Activated CD8-positive, alpha-beta memory T cell treated with anti-CD3 and anti-CD28 coated beads, Interleukin-2, amount 50 U/mL, for 1 hour (primary cell): ENCODE data around the gene DDX46.
"Not testable (repeated sequence)": the region's sequence is repeated elsewhere in the genome, so short reads cannot be mapped to it uniquely, and the experiment has no call there.

Experiments used
- DNase-seq: peaks from one replicate; pipeline ENCODE4 v3.0.0-alpha.2; 2020; ENCODE audit errors: extremely low read depth

The DDX46 gene

GRCh38 chr5:134784241-134784920 lies 25.8 kb downstream of the DDX46 start:
- no peak for DNase-seq

DNA sequence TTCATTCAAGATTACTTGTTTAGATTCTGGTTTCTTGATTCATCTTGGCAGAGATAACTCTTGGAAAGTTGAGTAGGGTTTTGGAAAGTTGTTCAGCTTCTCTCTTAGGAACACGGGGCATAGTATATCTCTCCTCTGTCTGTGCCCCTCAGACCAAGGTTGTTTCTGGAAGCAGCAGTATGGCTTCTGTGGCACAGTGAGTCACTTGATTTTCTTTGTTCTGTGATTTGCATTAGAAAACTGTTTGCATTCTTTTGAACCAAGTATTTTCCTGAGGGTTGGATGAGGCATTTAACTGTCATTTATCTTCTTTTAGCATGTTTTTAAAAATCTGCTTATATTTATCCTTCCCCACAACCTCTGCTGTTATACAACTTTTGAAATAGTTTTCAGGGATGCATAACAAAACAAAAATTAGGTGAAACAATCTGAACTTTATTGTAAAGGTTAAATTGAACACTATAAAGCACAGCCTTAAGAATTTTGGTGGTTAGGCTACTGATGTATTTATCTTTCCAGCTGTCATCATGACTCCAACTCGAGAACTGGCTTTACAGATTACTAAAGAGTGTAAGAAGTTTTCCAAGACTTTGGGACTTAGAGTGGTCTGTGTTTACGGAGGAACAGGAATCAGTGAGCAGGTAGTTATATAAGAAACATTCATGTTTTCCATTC lies 26.5 kb downstream of the DDX46 start:
- no peak for DNase-seq

DNA sequence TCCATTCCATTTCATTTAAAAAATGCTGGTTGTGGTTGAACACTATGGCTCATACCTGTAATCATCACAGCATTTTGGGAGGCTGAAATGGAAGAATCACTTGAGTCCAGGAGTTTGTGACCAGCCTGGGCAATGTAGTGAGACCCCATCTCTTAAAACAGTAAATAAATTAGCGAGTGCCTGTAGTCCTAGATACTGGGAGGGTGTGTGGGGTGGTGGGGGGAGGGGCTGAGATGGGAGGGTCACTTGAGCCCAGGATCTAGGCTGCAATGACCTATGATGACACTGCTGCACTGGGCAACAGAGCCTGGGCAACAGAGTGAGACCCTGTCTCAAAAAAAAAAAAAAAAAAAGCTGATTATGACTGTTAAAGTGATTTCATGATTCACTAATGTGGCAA lies 29.1 kb downstream of the DDX46 start:
- no peak for DNase-seq

DNA sequence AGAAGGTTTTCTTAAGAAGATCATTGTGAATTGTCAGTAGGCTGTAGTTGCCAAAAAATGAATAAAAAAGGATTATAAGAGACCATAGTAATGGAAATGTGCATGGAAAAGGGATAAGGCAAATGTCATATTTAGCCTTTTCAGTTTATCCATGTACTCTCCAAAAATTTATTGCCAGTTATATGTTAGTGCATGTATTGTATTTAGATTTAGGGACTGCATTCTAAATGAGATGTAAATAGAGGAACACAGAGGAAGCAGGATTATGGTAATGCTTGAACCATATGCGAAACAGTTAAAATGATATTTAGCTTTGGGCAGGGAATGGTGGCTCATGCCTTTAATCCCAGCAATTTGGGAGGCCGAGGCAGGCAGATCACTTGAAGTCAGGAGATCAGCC lies 33.0 kb downstream of the DDX46 start:
- DNase-seq: no peak

- no peak for DNase-seq
These were observed 33.7 kb downstream of the DDX46 start for GRCh38 chr5:134792286-134792685.

- no peak for DNase-seq
These were observed 34.5 kb downstream of the DDX46 start for GRCh38 chr5:134793111-134793510.

DNA sequence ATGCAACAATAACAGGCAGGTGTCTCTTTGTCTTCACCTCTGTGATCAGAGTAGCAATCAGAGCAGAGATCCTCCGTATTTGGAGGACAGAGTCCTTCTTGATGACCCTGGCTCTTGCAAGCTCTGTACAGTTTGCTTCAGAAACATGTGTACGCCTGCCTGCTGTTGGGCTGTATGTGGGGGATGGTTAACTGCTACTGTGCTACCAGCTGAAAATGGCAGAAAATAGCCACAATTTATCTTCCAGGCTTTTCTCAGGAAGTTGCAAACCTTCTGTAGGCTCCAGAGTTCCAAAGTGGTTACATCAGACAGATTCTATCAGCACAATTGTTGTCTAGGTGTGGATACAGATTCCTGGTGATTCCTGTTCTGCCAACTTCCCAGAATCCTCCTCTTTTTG lies 35.5 kb downstream of the DDX46 start:
- no peak for DNase-seq

- DNase-seq: no peak
These were observed 36.2 kb downstream of the DDX46 start for GRCh38 chr5:134794819-134795218.

GRCh38 chr5:134798468-134798867 lies 39.9 kb downstream of the DDX46 start:
- no peak for DNase-seq

DNA sequence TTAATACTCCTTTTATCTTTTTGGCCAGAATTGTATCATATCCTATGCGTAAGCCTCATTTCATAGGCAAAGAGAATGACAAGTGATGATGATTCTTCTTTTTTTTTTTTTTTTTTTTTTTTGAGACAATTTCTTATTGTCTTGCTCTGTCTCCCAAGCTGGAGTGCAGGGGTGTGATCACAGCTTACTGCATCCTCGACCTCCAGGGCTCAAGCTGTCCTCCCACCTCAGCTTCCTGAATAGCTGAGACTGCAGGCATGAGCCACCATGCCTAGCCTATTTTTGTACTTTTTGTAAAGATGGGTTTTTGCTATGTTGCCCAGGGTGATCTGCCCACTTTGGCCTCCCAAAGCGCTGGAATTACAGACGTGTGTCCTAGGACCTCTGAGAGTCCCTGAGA lies 45.2 kb downstream of the DDX46 start:
- no peak for DNase-seq

- DNase-seq: no peak
These were observed 54.8 kb downstream of the DDX46 start for GRCh38 chr5:134813407-134813806.

GRCh38 chr5:134813827-134814226 lies 55.2 kb downstream of the DDX46 start:
- no peak for DNase-seq

DNA sequence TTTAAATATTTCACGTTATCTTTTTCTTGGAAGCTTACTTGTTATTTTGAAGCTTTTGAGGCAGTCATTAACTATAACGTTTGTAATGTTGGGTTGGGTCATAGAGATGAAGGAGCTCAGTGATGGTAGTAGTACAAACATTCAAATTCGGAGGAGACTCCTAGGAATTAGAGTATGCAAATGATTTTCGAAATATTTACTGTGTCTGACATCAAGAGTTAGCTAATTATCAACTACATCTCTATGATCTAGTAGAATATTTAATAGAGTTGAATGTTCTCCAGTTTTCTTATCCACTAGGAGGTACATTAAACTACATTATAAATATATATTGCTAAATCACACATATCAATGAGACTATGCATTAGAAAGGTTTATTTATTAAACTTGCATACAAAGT lies 58.4 kb downstream of the DDX46 start:
- no peak for DNase-seq

- DNase-seq: no peak
These were observed 60.2 kb downstream of the DDX46 start for GRCh38 chr5:134818776-134819175.

DNA sequence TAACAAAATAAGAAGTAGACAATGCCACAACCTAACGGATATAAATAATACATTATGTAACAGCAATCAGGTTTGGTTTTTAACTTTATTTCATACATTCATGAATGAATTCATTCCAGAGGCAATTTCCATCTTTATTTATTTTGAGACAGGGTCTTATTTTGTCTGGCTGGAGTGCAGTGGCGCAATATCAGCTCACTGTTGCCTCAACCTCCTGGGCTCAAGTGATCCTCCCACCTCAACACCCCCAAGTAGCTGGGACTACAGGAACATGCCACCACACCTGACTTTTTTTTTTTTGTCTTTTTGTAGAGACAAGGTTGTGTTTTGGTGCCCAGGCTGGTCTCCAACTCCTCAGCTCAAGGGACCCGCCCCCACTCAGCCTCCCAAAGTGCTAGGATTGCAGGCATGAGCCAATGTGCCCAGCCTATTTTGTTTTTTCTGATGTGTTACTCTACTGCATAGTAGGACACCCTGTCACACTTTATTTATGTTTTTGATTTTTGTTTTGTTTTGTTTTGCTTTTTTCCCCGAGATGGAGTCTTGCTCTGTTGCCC lies 60.9 kb downstream of the DDX46 start:
- no peak for DNase-seq

GRCh38 chr5:134821841-134822240 lies 63.3 kb downstream of the DDX46 start:
- no peak for DNase-seq

GRCh38 chr5:134824681-134825080 lies 66.1 kb downstream of the DDX46 start:
- no peak for DNase-seq

- DNase-seq: no peak
These were observed 66.6 kb downstream of the DDX46 start for GRCh38 chr5:134825212-134825611.

DNA sequence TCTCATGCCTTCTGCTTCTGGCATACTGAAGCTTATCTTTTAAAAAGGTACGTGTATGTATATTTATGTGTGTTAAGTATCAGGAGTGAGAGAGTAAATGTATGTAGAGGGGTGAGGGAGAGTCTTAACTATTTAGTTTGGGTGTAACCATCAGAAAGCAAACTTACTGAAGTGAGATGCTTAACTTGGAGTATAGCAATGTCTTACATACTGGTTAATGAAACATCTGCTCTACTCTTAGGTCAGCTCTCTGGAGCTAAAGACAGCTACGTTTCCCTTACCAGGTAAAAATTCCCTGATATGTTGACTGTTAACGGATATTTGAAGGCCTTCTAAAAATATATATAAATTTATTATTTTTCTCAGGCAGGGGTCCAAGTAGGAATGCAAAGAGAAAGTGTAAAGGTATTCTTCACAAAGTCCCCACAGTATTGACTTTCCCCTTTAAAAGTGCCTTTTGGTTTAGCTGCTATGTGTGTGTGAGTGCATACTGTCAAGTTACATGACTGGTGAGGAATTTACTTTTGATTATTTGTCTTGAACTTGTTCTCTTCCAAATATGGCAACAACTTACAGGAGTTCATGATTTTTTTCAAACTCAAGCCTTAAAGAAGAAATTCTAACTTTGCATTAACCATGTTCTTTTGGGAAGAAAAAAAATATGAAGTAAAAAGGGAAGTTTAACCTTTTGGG lies 74.9 kb downstream of the DDX46 start:
- DNase-seq: no peak

GRCh38 chr5:134835623-134836022 lies 77.0 kb downstream of the DDX46 start:
- no peak for DNase-seq

- no peak for DNase-seq
These were observed 79.1 kb downstream of the DDX46 start for GRCh38 chr5:134837530-134838181.

- not testable (repeated sequence) for DNase-seq
These were observed 79.8 kb downstream of the DDX46 start for GRCh38 chr5:134838361-134838760.
